H9 (cell line): ENCODE results near the gene TRIM67. TPM values are rescaled to one million over a fixed set of nuclear protein-coding genes. Genes with fewer than 3 reads are reported as not detected.
"Not testable (repeated sequence)": the region's sequence is repeated elsewhere in the genome, so short reads cannot be mapped to it uniquely, and the experiment has no call there.

Experiments used
- DNase-seq: peaks from one replicate; pipeline ENCODE4 v3.0.0-alpha.2; 2017
- H2AFZ ChIP-seq: one replicate; pipeline ENCODE4 v1.6.1; 2013; ENCODE audit warnings: mild to moderate bottlenecking, low read length, control low read depth, moderate library complexity
- H2AK5ac ChIP-seq: 2 replicates; pipeline ENCODE4 v1.6.1; 2013; ENCODE audit warnings: low read length, control low read depth, mixed read lengths; ENCODE audit not compliant: insufficient read length
- H2BK120ac ChIP-seq: one replicate; pipeline ENCODE4 v1.6.1; 2013; ENCODE audit warnings: low read depth, mild to moderate bottlenecking, low read length, control low read depth, inconsistent platforms; ENCODE audit not compliant: poor library complexity, severe bottlenecking
- H2BK12ac ChIP-seq: 2 replicates; pipeline ENCODE4 v1.6.1; 2013; ENCODE audit warnings: low read length, control low read depth, mixed read lengths, low read depth; ENCODE audit not compliant: insufficient read length
- H2BK15ac ChIP-seq: 2 replicates; pipeline ENCODE4 v1.6.1; 2013; ENCODE audit warnings: low read depth, low read length, control low read depth
- H2BK20ac ChIP-seq: one replicate; pipeline ENCODE4 v1.6.1; 2013; ENCODE audit warnings: low read depth, mild to moderate bottlenecking, low read length, control low read depth, inconsistent platforms; ENCODE audit not compliant: poor library complexity, severe bottlenecking
- H2BK5ac ChIP-seq: 2 replicates; pipeline ENCODE4 v1.6.1; 2013; ENCODE audit warnings: low read length, control low read depth, mixed read lengths; ENCODE audit not compliant: insufficient read length
- H3K14ac ChIP-seq: 2 replicates; pipeline ENCODE4 v1.6.1; 2013; ENCODE audit warnings: low read length, control low read depth; ENCODE audit not compliant: insufficient read depth
- H3K18ac ChIP-seq: 2 replicates; pipeline ENCODE4 v1.6.1; 2013; ENCODE audit warnings: low read depth, mild to moderate bottlenecking, mixed read lengths, low read length, control low read depth; ENCODE audit not compliant: insufficient read length
- H3K23ac ChIP-seq: 2 replicates; pipeline ENCODE4 v1.6.1; 2013; ENCODE audit warnings: low read length, control low read depth, mixed read lengths, low read depth; ENCODE audit not compliant: insufficient read length
- H3K23me2 ChIP-seq: 2 replicates; pipeline ENCODE4 v1.6.1; 2013; ENCODE audit warnings: low read depth, mild to moderate bottlenecking, mixed read lengths, low read length, control low read depth; ENCODE audit not compliant: insufficient read length, poor library complexity, severe bottlenecking
- H3K27ac ChIP-seq: 2 replicates; pipeline ENCODE4 v1.5.1; 2013; ENCODE audit warnings: low read length, control low read depth, mixed read lengths, low read depth; ENCODE audit not compliant: insufficient read length
- H3K27me3 ChIP-seq: 2 replicates; pipeline ENCODE4 v1.6.1; 2013; ENCODE audit warnings: low read length, control low read depth, inconsistent platforms; ENCODE audit not compliant: insufficient read depth
- H3K4ac ChIP-seq: 2 replicates; pipeline ENCODE4 v1.6.1; 2013; ENCODE audit warnings: low read depth, mild to moderate bottlenecking, control low read depth, inconsistent platforms, low read length, moderate library complexity
- H3K4me1 ChIP-seq: 2 replicates; pipeline ENCODE4 v1.6.1; 2013; ENCODE audit warnings: low read length, control low read depth, inconsistent platforms; ENCODE audit not compliant: insufficient read depth
- H3K4me2 ChIP-seq: 2 replicates; pipeline ENCODE4 v1.6.1; 2013; ENCODE audit warnings: low read length, control low read depth, mixed read lengths; ENCODE audit not compliant: insufficient read length, insufficient read depth
- H3K56ac ChIP-seq: 2 replicates; pipeline ENCODE4 v1.6.1; 2013; ENCODE audit warnings: low read depth, mild to moderate bottlenecking, mixed read lengths, low read length, control low read depth; ENCODE audit not compliant: insufficient read length
- H3K79me1 ChIP-seq: 2 replicates; pipeline ENCODE4 v1.6.1; 2013; ENCODE audit warnings: low read depth, mild to moderate bottlenecking, moderate library complexity, low read length, control low read depth, inconsistent platforms; ENCODE audit not compliant: insufficient read depth, poor library complexity, severe bottlenecking
- H3K79me2 ChIP-seq: 2 replicates; pipeline ENCODE4 v1.6.1; 2013; ENCODE audit warnings: low read length, control low read depth, inconsistent platforms; ENCODE audit not compliant: insufficient read depth
- H3K9ac ChIP-seq: 2 replicates; pipeline ENCODE4 v1.6.1; 2013; ENCODE audit warnings: low read length, control low read depth, mixed read lengths; ENCODE audit not compliant: insufficient read length; ENCODE audit errors: extremely low read depth
- H3K9me3 ChIP-seq: one replicate; pipeline ENCODE4 v1.6.1; 2013; ENCODE audit warnings: low read depth, low read length, inconsistent platforms; ENCODE audit not compliant: control insufficient read depth
- H3T11ph ChIP-seq: one replicate; pipeline ENCODE4 v1.6.1; 2013; ENCODE audit warnings: mild to moderate bottlenecking, low read length, control low read depth, inconsistent platforms
- H4K20me1 ChIP-seq: one replicate; pipeline ENCODE4 v1.6.1; 2013; ENCODE audit not compliant: control insufficient read depth, insufficient read length, insufficient read depth
- H4K5ac ChIP-seq: 2 replicates; pipeline ENCODE4 v1.6.1; 2013; ENCODE audit warnings: low read depth, mild to moderate bottlenecking, mixed read lengths, low read length, control low read depth; ENCODE audit not compliant: insufficient read length
- H4K8ac ChIP-seq: replicated peaks from 2 replicates; pipeline ENCODE4 v1.6.1; 2013; ENCODE audit warnings: low read length, control low read depth, mixed read lengths, low read depth; ENCODE audit not compliant: insufficient read length
- H4K91ac ChIP-seq: 2 replicates; pipeline ENCODE4 v1.6.1; 2013; ENCODE audit warnings: low read depth, mild to moderate bottlenecking, moderate library complexity, mixed read lengths, low read length, control low read depth; ENCODE audit not compliant: insufficient read length
- H3K27ac Mint-ChIP-seq, 3 experiments: 2 replicates in 2 of 3; 3 replicates in 1 of 3; pipeline ENCODE4 v1.8.0; 2020 to 2021; ENCODE audit warnings: mixed read lengths in 3 of 3, mild to moderate bottlenecking in 1 of 3, moderate library complexity in 1 of 3
- H3K27me3 Mint-ChIP-seq: 2 replicates; pipeline ENCODE4 v1.8.0; 2021; ENCODE audit warnings: low read depth, mild to moderate bottlenecking, moderate library complexity, mixed read lengths
- H3K36me3 Mint-ChIP-seq, 3 experiments: 2 replicates in 2 of 3; 3 replicates in 1 of 3; pipeline ENCODE4 v1.8.0; 2020 to 2021; ENCODE audit warnings: low read depth in 3 of 3, mixed read lengths in 3 of 3; ENCODE audit not compliant: insufficient read depth in 1 of 3
- H3K4me1 Mint-ChIP-seq, 2 experiments: 2 replicates each; pipeline ENCODE4 v1.8.0; 2020; ENCODE audit warnings: mixed read lengths in 2 of 2
- H3K4me3 Mint-ChIP-seq, 2 experiments: 2 replicates in 1 of 2; 3 replicates in 1 of 2; pipeline ENCODE4 v1.8.0; 2020 to 2021; ENCODE audit warnings: mild to moderate bottlenecking in 2 of 2, mixed read lengths in 2 of 2, moderate library complexity in 1 of 2
- H3K9me3 Mint-ChIP-seq, 2 experiments: 2 replicates in 1 of 2; 3 replicates in 1 of 2; pipeline ENCODE4 v1.8.0; 2020; ENCODE audit warnings: mild to moderate bottlenecking in 2 of 2, mixed read lengths in 2 of 2, moderate library complexity in 1 of 2
- CTCF ChIP-seq: fragments of 200-600 bp; sonication (generic); conservative IDR thresholded peaks from 3 replicates; pipeline ENCODE4 v1.8.0; 2021; ENCODE audit warnings: antibody characterized with exemption, mild to moderate bottlenecking
- WGBS: extraction: QIAGEN DNeasy Blood & Tissue Kit; methylation state at CpG from one replicate; pipeline ENCODE4 v1.1.7; 2013; ENCODE audit warnings: missing lambda C conversion rate, low lambda C conversion rate, mixed read lengths; ENCODE audit not compliant: insufficient read length; ENCODE audit errors: extremely low coverage; 5-methylcytosine and 5-hydroxymethylcytosine counted together
- total RNA-seq: library from RNA; stranded (reverse); gene quantifications from 2 replicates; pipeline ENCODE4 v1.2.1, GENCODE V29; 2021

The TRIM67 gene
- total RNA-seq, 1 experiment from 2014 or later: not detected

- H2BK20ac ChIP-seq: no peak overlapping the region
- no peak for TF ChIP-seq CTCF
- no peak overlapping the region for H2BK12ac ChIP-seq
- H3K27ac ChIP-seq: no peak overlapping the region
- no peaks in the 10 kb centered on the region for H3K79me1 ChIP-seq
- H3K9me3 ChIP-seq: no peaks in the 10 kb centered on the region
- no peak overlapping the region for H3K23ac ChIP-seq
- Mint-ChIP-seq H3K4me3 (no peak overlapping the region), H3K9me3 (peaks cover 9 to 11% of the 10 kb centered on the region in 2 experiments; a peak in 4 of 5 replicates), H3K27me3 (peaks cover 91% of the 10 kb centered on the region), H3K27ac (no peak overlapping the region), H3K4me1 (peaks cover 2 to 9% of the 10 kb centered on the region in 2 experiments; a peak in 3 of 4 replicates), H3K36me3 (peaks cover 0 to 6% (median 0%) of the 10 kb centered on the region in 3 experiments; a peak in 2 of 7 replicates)
- no peak overlapping the region for H3K14ac ChIP-seq
- H3K9ac ChIP-seq: no peak overlapping the region
- no peak overlapping the region for H3K4me2 ChIP-seq
- H3K27me3 ChIP-seq: peaks cover 27% of the 10 kb centered on the region
- no peaks in the 10 kb centered on the region for H3K79me2 ChIP-seq
- no peak overlapping the region for H3K4ac ChIP-seq
- H3K56ac ChIP-seq: no peak overlapping the region
- no peaks in the 10 kb centered on the region for H4K20me1 ChIP-seq
- H4K5ac ChIP-seq: no peak overlapping the region
- H4K91ac ChIP-seq: no peak overlapping the region
- H3K18ac ChIP-seq: no peak overlapping the region
- H2BK15ac ChIP-seq: no peak overlapping the region
- no peak overlapping the region for H2AK5ac ChIP-seq
- H2BK5ac ChIP-seq: no peak overlapping the region
- no peaks in the 10 kb centered on the region for H3K4me1 ChIP-seq
- no peak overlapping the region for H2AFZ ChIP-seq
- H3T11ph ChIP-seq: no peak overlapping the region
- no CpG with 5 or more reads among the region's 1 CpG for WGBS
- no peak for DNase-seq
- H3K23me2 ChIP-seq: peaks cover 12% of the 10 kb centered on the region
- no peak overlapping the region for H4K8ac ChIP-seq
- H2BK120ac ChIP-seq: no peak overlapping the region
These were observed 4.5 kb upstream of the TRIM67 start for GRCh38 chr1:231157311-231157710.

GRCh38 chr1:231158141-231158540, 3.7 kb upstream of the TRIM67 start:
- not testable (repeated sequence) for H2BK12ac ChIP-seq, H3K23ac ChIP-seq, H2BK120ac ChIP-seq, H3K79me2 ChIP-seq, H4K91ac ChIP-seq, H4K5ac ChIP-seq, H3K9ac ChIP-seq, H3K36me3 Mint-ChIP-seq, H3K4me3 Mint-ChIP-seq, H3K4me2 ChIP-seq, H3K4me1 ChIP-seq, H2BK20ac ChIP-seq, H3K79me1 ChIP-seq, H4K20me1 ChIP-seq, H3K4me1 Mint-ChIP-seq, H3K9me3 ChIP-seq, H3K9me3 Mint-ChIP-seq, H4K8ac ChIP-seq, H2BK5ac ChIP-seq, DNase-seq, H2BK15ac ChIP-seq, H3K4ac ChIP-seq, H3K27ac ChIP-seq, H2AFZ ChIP-seq, H3K27ac Mint-ChIP-seq, H3T11ph ChIP-seq, H3K18ac ChIP-seq, H3K56ac ChIP-seq, H3K14ac ChIP-seq, H2AK5ac ChIP-seq
- peaks cover 17% of the 10 kb centered on the region for H3K23me2 ChIP-seq
- H3K27me3 ChIP-seq: peaks cover 34% of the 10 kb centered on the region
- peaks cover 94% of the 10 kb centered on the region for H3K27me3 Mint-ChIP-seq
- WGBS: no CpG with 5 or more reads among the region's 7 CpGs
